ENCODE measurements around the gene NOTO.

The NOTO gene

GRCh38 chr2:73203055-73203681 lies 794 bp downstream of the NOTO start:
- no peak for ATAC-seq

GRCh38 chr2:73205611-73206010 lies 3.2 kb downstream of the NOTO start:
- no peak for ATAC-seq

- ATAC-seq = no peak
These were observed 5.9 kb downstream of the NOTO start for GRCh38 chr2:73208258-73208657.

GRCh38 chr2:73210019-73210418 lies 7.6 kb downstream of the NOTO start:
- ATAC-seq = no peak

GRCh38 chr2:73210696-73211095 lies 8.3 kb downstream of the NOTO start:
- no peak for ATAC-seq

GRCh38 chr2:73212098-73212447 lies 9.7 kb downstream of the NOTO start:
- ATAC-seq = no peak

GRCh38 chr2:73212448-73213176 lies 10.2 kb downstream of the NOTO start:
- peak; percentile 70 to 77 for ATAC-seq

GRCh38 chr2:73214120-73215035 lies 12.0 kb downstream of the NOTO start, which contains the start of gene SMYD5:
TSS of gene SMYD5 (plus strand) at chr2:73214245. CDS start at chr2:73214267, 22 bp downstream.
- peak; percentile 88 to 90 for ATAC-seq

GRCh38 chr2:73215254-73215653 lies 12.9 kb downstream of the NOTO start:
- ATAC-seq = no peak

GRCh38 chr2:73217160-73217559 lies 14.8 kb downstream of the NOTO start:
- ATAC-seq = no peak

GRCh38 chr2:73217826-73218225 lies 15.5 kb downstream of the NOTO start:
- no peak for ATAC-seq

GRCh38 chr2:73218298-73218697 lies 15.9 kb downstream of the NOTO start:
- no peak for ATAC-seq

GRCh38 chr2:73223821-73224220 lies 21.4 kb downstream of the NOTO start:
- ATAC-seq = no peak

- ATAC-seq = no peak
These were observed 23.4 kb downstream of the NOTO start for GRCh38 chr2:73225513-73226360.

GRCh38 chr2:73227086-73227485 lies 24.7 kb downstream of the NOTO start:
- ATAC-seq = no peak

GRCh38 chr2:73228631-73229030 lies 26.3 kb downstream of the NOTO start:
- ATAC-seq = no peak

GRCh38 chr2:73232403-73233153 lies 30.2 kb downstream of the NOTO start:
- ATAC-seq = no peak

- peak; percentile 88 to 90 for ATAC-seq
These were observed 31.0 kb downstream of the NOTO start, which contains the start of gene PRADC1 for GRCh38 chr2:73233154-73233931. TSS of gene PRADC1 (minus strand) at chr2:73233239. CDS start at chr2:73233160, 79 bp downstream.

- ATAC-seq = peak; percentile 75 to 76
These were observed 31.8 kb downstream of the NOTO start, which contains the start of gene CCT7 for GRCh38 chr2:73233932-73234832. TSS of gene CCT7 (plus strand) at chr2:73234308. CDS start at chr2:73234379, 71 bp downstream.
